ENCODE data around the gene HLA-DQA1.
"Not testable (repeated sequence)": the region's sequence is repeated elsewhere in the genome, so short reads cannot be mapped to it uniquely, and the experiment has no call there.

The HLA-DQA1 gene

DNA sequence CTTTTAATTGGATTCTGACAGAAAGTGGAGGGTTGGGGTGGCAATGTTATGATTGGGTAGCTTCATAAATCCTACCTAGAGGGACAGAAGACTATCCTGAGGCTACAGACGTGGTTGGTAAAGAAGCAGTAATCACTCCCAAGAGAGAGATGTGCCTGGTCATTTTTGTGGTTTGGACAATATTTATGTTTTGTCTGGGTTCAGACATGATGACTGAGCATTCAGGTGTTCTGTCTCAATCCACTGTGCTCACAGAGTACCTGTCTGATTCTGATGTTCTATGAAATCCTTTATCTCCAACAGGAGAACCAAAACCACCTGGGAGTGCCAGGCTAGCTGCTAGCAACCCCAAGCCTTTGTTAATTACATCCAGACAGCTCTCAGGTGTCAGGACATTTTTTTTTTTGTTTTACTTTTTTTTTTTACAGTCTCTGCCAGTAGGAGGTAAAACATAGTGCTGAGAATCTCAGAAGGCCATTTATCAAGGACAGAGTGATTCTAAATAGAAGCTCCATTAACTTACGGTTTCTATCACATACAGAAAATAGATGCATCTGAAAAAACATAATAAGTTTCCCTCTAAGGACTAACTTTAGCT is 1.6 kb upstream of the HLA-DQA1 start:
- TF ChIP-seq GATA1 (IDR thresholded peaks at IDR 0.05; ENCODE audit: low read depth, low read length) (no peak), POLR2A (IDR thresholded peaks at IDR 0.05; ENCODE audit: low read length) (no peak)
- no peak for DNase-seq

GRCh38 chr6:32637883-32638282 is 677 bp downstream of the HLA-DQA1 start:
- TF ChIP-seq POLR2A (IDR thresholded peaks at IDR 0.05; ENCODE audit: low read length) = no peak
- no peak for DNase-seq

DNA sequence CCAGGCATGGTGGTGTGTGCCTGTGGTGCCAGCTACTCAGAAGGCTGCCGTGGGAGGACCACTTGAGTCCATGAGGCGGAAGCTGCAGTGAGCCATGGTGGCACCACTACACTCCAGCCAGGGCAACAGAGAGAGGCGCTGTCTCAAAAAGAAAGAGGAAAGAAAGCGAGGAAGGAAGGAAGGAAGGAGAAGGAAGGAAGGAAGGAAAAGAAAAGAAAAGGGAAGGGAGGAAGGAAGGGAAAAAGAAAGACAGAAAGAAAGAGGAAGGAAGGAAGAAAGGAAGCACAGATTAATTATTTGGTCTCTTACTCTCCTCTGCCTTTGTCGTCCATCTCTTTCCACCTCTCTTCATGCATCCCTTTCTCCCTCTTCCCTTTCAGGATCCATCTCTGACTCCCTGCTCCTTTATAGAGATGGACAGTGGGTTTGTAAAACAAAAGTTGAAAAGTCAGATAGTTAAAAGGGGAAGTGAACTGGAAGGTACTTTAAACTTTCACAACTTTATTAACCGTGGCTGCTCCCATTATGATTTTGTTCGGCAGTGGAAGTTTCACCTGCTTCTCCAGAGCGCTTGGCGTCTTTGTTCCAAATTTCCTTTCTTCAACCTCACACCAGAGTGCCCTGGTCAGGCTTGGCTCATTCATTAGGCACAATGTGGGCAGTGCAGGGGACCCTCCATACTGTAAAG is 1.5 kb downstream of the HLA-DQA1 start:
- TF ChIP-seq POLR2A (IDR thresholded peaks at IDR 0.05; ENCODE audit: low read length) (no peak), GATA1 (IDR thresholded peaks at IDR 0.05; ENCODE audit: low read depth, low read length) (no peak)
- DNase-seq = no peak

DNA sequence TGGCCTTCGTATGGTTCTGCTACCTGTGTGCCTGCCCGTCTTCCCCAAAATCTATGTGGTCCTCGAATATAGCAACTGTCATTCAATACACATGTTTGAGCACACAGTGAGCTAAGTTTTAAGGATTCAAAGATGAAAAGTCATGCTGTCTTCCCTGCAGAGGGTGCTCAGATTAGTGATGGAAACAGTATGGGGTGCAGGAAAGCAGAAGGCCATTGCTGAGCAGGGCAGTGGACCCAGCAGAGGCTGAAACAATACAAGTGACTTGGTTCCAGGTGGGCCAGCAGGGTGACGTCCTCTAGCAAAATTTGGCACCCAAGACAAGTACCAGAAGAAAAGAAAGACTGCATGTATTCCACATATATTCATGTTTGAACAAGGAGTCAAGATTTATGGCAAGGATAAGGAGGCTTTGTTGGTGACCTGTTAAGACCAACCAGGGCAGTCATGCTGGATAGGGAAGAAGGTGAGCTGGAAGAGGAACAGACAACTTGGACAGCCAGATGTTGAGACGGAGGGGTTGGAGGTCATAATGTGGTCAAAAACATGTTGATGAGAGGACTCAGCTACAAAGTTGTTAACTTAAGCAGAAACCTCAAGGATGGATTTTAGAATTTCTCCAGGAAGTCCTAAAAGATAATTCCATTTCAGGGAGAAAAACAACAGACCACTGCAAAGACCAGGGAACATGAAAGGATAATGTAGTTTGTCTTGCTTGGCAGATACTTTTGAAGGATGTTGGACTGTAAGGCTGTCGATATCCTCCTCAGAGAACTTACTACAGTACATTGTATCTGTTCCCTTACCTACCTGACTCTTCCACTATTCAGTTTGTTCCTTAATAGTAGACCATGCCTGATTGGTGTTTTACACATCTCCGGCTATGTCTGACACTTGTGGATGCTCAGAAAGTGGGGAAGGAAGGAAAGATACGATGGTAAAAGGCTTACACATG is 2.5 kb downstream of the HLA-DQA1 start:
- TF ChIP-seq GATA1 (IDR thresholded peaks at IDR 0.05; ENCODE audit: low read depth, low read length) (no peak), POLR2A (IDR thresholded peaks at IDR 0.05; ENCODE audit: low read length) (no peak)
- no peak for DNase-seq

GRCh38 chr6:32641122-32641521 is 3.9 kb downstream of the HLA-DQA1 start:
- no peak for DNase-seq
- no peak for TF ChIP-seq POLR2A (IDR thresholded peaks at IDR 0.05; ENCODE audit: low read length)
- no peak for TF ChIP-seq GATA1 (IDR thresholded peaks at IDR 0.05; ENCODE audit: low read depth, low read length)

DNA sequence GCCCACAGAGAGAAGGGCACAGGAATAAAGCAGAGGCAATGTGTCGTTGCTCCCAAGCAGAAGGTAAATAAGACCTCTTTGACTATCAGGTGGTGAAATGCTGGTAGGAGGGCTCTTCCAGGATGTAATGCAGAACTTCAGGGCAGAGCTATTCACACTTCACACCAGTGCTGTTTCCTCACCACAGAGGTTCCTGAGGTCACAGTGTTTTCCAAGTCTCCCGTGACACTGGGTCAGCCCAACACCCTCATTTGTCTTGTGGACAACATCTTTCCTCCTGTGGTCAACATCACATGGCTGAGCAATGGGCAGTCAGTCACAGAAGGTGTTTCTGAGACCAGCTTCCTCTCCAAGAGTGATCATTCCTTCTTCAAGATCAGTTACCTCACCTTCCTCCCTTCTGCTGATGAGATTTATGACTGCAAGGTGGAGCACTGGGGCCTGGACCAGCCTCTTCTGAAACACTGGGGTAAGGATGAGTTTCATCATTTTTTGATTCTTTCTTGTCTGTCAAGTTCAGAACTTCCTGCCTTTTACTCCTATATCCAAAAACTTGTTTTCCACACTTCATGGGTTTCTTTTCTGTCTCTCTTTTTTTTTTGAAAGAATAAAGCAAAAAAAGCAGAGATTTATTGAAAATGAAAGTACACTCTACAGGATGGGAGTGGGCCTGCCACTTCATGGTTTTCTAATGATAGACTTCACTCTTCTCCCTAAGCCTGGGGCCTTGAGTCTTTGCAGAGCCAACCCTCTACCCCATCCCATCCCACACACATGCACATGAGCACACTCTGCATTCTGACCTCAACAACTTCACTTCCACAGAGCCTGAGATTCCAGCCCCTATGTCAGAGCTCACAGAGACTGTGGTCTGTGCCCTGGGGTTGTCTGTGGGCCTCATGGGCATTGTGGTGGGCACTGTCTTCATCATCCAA is 4.8 kb downstream of the HLA-DQA1 start:
- DNase-seq = not testable (repeated sequence)

DNA sequence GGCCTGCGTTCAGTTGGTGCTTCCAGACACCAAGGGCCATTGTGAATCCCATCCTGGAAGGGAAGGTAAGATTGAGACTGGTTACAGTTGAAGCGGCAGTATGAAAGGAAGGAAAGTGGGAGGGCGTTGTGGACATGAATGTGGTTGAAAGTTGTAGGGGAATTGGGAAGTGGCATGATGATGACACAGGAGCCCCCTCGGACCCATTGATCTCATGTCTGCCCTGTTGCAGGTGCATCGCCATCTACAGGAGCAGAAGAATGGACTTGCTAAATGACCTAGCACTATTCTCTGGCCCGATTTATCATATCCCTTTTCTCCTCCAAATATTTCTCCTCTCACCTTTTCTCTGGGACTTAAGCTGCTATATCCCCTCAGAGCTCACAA is 5.5 kb downstream of the HLA-DQA1 start:
- DNase-seq = no peak
- no peak for TF ChIP-seq GATA1 (IDR thresholded peaks at IDR 0.05; ENCODE audit: low read depth, low read length)
- TF ChIP-seq POLR2A (IDR thresholded peaks at IDR 0.05; ENCODE audit: low read length) = no peak

- TF ChIP-seq POLR2A (IDR thresholded peaks at IDR 0.05; ENCODE audit: low read length) (no peak), GATA1 (IDR thresholded peaks at IDR 0.05; ENCODE audit: low read depth, low read length) (no peak)
- DNase-seq = no peak
Observed at GRCh38 chr6:32643904-32644303, 6.7 kb downstream of the HLA-DQA1 start.

GRCh38 chr6:32645047-32645703 is 8.0 kb downstream of the HLA-DQA1 start:
- TF ChIP-seq GATA1 (IDR thresholded peaks at IDR 0.05; ENCODE audit: low read depth, low read length) (no peak), POLR2A (IDR thresholded peaks at IDR 0.05; ENCODE audit: low read length) (no peak)
- no peak for DNase-seq

DNA sequence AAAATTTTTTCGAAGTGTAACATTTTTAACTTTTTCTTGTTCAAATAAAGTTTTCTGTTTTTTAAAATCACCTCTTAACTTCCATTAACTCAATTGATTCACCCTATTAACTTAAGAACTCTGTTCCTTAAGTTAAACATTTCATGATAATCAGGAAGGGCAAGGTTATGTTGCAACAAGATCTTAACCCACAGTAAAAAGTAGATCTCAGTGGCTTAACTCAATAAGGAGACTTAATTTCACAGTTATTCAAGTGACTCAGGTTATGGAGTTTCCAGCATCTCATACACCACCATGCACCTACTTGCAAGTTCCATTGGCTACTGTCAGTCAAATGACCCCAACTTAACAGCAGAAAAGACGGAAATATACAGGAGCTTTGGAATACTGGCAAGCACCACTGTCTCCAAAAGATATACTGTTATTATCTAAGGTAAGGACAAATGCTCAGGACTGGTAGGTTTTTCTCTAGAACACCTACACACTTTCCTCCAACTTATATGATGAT is 18.1 kb downstream of the HLA-DQA1 start:
- TF ChIP-seq POLR2A (IDR thresholded peaks at IDR 0.05; ENCODE audit: low read length) (no peak), GATA1 (IDR thresholded peaks at IDR 0.05; ENCODE audit: low read depth, low read length) (no peak)
- no peak for DNase-seq

DNA sequence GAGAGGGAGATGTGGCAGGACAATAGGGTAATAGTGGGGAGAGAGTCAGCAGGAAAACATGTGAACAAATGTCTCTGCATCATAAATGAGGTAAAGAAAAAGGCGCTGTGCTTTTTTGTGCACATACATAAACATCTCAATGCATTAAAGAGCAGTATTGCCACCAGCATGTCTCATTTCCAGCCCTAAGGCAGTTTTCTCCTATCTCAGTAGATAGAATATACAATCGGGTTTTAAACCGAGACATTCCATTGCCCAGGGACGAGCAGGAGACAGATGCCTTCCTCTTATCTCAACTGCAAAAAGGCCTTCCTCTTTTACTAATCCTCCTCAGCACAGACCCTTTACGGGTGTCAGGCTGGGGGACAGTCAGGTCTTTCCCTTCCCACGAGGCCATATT is 20.1 kb downstream of the HLA-DQA1 start:
- not testable (repeated sequence) for DNase-seq

DNA sequence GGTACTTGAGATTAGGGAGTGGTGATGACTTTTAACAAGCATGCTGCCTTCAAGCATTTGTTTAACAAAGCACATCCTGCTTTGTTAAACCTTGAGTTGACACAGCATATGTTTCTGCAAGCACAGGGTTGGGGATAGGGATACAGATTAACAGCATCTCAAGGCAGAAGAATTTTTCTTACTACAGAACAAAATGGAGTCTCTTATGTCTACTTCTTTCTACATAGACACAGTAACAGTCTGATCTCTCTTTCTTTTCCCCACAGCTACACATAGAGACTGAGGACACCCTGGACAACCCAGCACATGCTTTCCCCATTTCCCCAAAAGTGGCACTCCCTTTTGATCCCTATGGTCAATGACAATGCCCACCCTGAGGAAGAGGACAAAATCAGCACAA is 20.6 kb downstream of the HLA-DQA1 start:
- DNase-seq = not testable (repeated sequence)

DNA sequence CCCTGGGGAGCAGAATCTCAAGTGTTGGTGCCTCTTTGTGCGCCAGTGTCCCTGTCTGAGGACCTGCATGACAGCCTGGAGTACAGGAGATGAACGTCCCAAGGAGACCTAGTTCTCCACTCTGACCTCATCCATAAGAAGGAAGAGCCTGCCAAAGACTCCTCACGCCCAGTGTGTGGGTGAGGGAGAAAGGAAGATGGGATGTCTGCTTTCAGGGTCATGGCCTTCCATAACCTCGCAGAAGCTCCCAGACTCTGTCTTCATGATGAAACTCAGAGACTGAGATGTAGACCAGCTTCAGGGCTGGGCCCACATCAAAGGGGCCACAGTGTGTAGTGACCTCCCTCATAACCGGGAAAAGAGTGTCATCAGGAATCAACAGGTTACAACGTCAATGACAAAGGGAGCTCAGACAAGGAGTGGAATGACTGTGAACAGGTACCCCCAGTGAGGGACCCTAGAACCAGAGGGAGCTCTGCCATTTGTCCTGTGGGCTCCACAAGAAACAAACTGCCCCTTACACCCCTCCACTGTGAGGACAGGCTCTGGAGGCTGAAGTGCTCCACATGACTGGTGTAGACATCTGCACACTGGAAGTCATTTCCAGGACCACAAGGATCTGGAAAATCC is 21.2 kb downstream of the HLA-DQA1 start:
- no peak for DNase-seq
- no peak for TF ChIP-seq POLR2A (IDR thresholded peaks at IDR 0.05; ENCODE audit: low read length)
- no peak for TF ChIP-seq GATA1 (IDR thresholded peaks at IDR 0.05; ENCODE audit: low read depth, low read length)
